HepG2 (cell line): Measurements from ENCODE around the gene CA14. TPM values are rescaled to one million over a fixed set of nuclear protein-coding genes. Genes with fewer than 3 reads are reported as not detected.
A peak's percentile ranks its signal among the peaks of the same experiment; 100 is the strongest.

Experiments
- KAT7 ChIP-seq: IDR thresholded peaks from 2 replicates; pipeline ENCODE4 v1.6.1; 2018; ENCODE audit warnings: borderline replicate concordance, missing compliant biosample characterization
- NRL ChIP-seq: sonication (generic); formaldehyde crosslinking; IDR thresholded peaks from 2 replicates; pipeline ENCODE4 v1.5.0; 2020; ENCODE audit warnings: missing genetic modification reagents, mild to moderate bottlenecking, moderate library complexity, borderline replicate concordance
- PATZ1 ChIP-seq: sonication (generic); formaldehyde crosslinking; IDR thresholded peaks from 2 replicates; pipeline ENCODE4 v1.4.0; 2020; ENCODE audit warnings: missing genetic modification reagents
- TARDBP ChIP-seq: sonication (generic); formaldehyde crosslinking; IDR thresholded peaks from 2 replicates; pipeline ENCODE4 v1.8.0; 2022; ENCODE audit warnings: mild to moderate bottlenecking, missing genetic modification reagents
- ZBTB40 ChIP-seq, 2 experiments: fragments of 450-650 bp in 1 of 2; sonication (generic) in 1 of 2; formaldehyde crosslinking in 1 of 2; IDR thresholded peaks; 2 replicates each; pipeline versions ENCODE4 v1.6.1 to v1.8.0; 2016 to 2022; ENCODE audit warnings: antibody characterized with exemption in 1 of 2, mild to moderate bottlenecking in 1 of 2, missing genetic modification reagents in 1 of 2
- ZNF619 ChIP-seq: sonication (generic); formaldehyde crosslinking; IDR thresholded peaks from 2 replicates; pipeline ENCODE4 v1.4.0; 2020; ENCODE audit warnings: mild to moderate bottlenecking, missing genetic modification reagents
- ZNF781 ChIP-seq: sonication (generic); formaldehyde crosslinking; IDR thresholded peaks from 2 replicates; pipeline ENCODE4 v1.5.1; 2020; ENCODE audit warnings: borderline replicate concordance, mild to moderate bottlenecking, missing genetic modification reagents; ENCODE audit errors: not compliant biosample characterization
- polyA plus RNA-seq, 8 experiments: library from polyadenylated mRNA; depleted of rRNA in 3 of 8; stranded (reverse) in 7 of 8; unstranded in 1 of 8; fragments of >200 nt; fragmentation: Illumina TruSeq in 4 of 8; extraction: Trizol in 4 of 8; gene quantifications; 2 replicates each; pipeline versions ENCODE4 v1.2.1 to v1.2.3, GENCODE V29; 2011 to 2016; ENCODE audit warnings: low read depth in 4 of 8, missing spikeins in 1 of 8, mixed read lengths in 1 of 8; ENCODE audit not compliant: insufficient read depth in 1 of 8
- total RNA-seq, 5 experiments: library from RNA; depleted of rRNA; stranded (reverse); fragments of >200 nt; fragmentation: Illumina TruSeq; extraction: Trizol; gene quantifications; 2 replicates each; pipeline ENCODE4 v1.2.3, GENCODE V29; 2016; ENCODE audit warnings: low read depth in 1 of 5
- TF ChIP-seq, protein P1 (sequence below): sonication (generic); formaldehyde crosslinking; IDR thresholded peaks from 2 replicates; pipeline ENCODE4; 2020; ENCODE audit warnings: missing genetic modification reagents, mild to moderate bottlenecking, borderline replicate concordance

CA14 gene
- total and polyA plus RNA-seq, 2 of the 13 experiments (the other 11 are each of a cell fraction or from before 2014, with no cell fraction given) = 2.4 to 8.5 TPM

DNA sequence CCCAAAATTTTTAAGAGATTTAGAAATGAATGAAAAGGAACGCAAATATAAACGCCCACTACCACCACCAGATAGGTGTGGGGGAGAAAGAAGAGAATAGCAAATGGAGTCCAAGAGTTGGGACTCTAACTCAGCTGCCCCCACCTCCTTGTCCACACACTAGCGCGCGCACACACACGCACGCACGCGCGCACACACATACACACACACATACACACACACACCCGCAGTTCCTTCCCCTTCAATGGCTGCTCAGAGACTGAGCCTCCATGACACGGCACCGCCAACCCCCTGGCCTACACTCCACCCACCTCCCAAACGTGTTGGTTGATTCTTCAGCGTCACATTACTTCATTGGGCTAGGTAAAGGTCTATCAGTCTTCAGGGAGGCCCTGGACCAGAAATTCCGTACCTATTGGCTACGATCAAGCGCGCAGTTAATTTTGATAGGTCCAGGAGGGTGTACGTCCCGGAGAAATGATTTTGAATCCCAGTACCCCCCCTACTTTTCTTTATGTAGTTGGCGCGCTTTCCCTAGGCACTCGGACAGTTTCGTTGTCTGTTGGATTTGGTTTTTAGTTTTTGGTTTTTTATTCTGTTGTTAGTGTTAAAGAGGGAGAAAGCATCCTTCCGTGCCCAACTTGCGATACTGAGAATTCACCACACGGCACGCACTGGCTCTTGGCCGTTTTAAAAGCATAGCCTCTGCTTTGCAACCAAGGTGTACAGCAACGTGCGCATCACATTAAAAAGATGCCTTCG is 21.5 kb upstream of the CA14 start, which contains the start of gene ANP32E (continued):
- TF ChIP-seq KAT7 (CRISPR knock-in tag) (peak; percentile 83; the same call in 1 of the 2 replicates), PATZ1 (peak; percentile 78), ZNF781 (peak; percentile 41), ZBTB40 (IDR thresholded peaks at IDR 0.05) (no peak), ZBTB40 (CRISPR knock-in tag; IDR thresholded peaks at IDR 0.05) (peak; percentile 50; the same call in 1 of the 2 replicates), ZNF619 (CRISPR knock-in tag) (no peak), NRL (CRISPR knock-in tag) (peak; percentile 72; the same call in 1 of the 2 replicates), TARDBP (CRISPR knock-in tag) (peak; percentile 64; the same call in 1 of the 2 replicates)
- TF ChIP-seq, protein P1, sequence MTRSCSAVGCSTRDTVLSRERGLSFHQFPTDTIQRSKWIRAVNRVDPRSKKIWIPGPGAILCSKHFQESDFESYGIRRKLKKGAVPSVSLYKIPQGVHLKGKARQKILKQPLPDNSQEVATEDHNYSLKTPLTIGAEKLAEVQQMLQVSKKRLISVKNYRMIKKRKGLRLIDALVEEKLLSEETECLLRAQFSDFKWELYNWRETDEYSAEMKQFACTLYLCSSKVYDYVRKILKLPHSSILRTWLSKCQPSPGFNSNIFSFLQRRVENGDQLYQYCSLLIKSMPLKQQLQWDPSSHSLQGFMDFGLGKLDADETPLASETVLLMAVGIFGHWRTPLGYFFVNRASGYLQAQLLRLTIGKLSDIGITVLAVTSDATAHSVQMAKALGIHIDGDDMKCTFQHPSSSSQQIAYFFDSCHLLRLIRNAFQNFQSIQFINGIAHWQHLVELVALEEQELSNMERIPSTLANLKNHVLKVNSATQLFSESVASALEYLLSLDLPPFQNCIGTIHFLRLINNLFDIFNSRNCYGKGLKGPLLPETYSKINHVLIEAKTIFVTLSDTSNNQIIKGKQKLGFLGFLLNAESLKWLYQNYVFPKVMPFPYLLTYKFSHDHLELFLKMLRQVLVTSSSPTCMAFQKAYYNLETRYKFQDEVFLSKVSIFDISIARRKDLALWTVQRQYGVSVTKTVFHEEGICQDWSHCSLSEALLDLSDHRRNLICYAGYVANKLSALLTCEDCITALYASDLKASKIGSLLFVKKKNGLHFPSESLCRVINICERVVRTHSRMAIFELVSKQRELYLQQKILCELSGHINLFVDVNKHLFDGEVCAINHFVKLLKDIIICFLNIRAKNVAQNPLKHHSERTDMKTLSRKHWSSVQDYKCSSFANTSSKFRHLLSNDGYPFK (CRISPR knock-in tag) = peak; percentile 85; the same call in 1 of the 2 replicates
